Measurements from ENCODE around the gene SOCS2. TPM values are rescaled to one million over a fixed set of nuclear protein-coding genes. Genes with fewer than 3 reads are reported as not detected.
A peak's percentile ranks its signal among the peaks of the same experiment; 100 is the strongest.

The SOCS2 gene, protein sequence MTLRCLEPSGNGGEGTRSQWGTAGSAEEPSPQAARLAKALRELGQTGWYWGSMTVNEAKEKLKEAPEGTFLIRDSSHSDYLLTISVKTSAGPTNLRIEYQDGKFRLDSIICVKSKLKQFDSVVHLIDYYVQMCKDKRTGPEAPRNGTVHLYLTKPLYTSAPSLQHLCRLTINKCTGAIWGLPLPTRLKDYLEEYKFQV
- 10 to 100 TPM; 18.8 to 76.8 (median 42.0) TPM for total RNA-seq

DNA sequence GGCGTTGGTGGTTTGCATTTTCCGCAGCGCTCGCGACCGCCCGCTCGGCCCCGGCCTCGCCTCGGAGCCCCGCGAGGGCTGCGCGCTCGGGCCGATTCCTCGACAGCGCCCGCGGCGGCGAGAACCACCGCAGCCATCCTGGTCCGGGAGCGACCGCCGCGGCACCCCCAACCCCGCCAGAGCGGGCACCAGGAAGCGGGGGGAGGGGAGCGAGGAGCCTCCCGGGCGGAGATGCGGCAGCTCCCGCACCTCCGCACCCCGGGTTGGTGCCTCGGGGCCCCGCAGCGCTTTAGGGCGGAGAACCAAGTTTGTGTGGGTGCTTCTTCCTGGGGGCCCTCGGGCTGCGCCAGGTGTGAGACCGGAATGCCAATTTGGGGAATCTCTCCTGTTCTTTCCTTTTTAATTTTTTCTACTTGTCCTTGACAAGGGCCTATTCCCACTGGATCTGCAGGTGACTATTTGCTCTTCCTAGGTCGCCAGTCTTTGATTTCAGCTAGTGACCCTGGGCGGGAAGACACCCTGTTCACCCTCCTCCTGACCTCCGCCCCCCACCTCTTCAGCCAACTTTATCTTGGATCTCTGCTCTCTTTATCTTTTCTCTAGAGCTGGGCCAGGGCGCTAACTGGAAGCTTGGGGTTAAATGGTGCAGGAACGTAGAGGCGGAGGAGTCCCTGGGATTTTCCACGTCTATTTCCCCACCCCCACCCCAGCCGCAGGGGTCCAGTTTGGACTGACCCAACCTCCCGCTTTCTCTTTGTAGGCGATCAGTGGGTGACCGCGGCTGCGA is at the start of gene SOCS2:
SOCS2 (plus strand) TSS at position 751 of the 787 bp plus-strand sequence. CDS start 223 bp downstream, outside the sequence.
- peak within 1 kb of the TSS; percentile 63 to 86 (median 72) for H3K4me3 ChIP-seq
- no peaks in the 10 kb centered on the region for H3K36me3 ChIP-seq
- peak in 1 of 2 donors; percentile 24 for DNase-seq (ENCODE audit: low spot score in 2 of 2)
- TF ChIP-seq EP300 (IDR thresholded peaks at IDR 0.05) (no peak), POLR2A (IDR thresholded peaks at IDR 0.05) (no peak)
- TF ChIP-seq, protein P1, sequence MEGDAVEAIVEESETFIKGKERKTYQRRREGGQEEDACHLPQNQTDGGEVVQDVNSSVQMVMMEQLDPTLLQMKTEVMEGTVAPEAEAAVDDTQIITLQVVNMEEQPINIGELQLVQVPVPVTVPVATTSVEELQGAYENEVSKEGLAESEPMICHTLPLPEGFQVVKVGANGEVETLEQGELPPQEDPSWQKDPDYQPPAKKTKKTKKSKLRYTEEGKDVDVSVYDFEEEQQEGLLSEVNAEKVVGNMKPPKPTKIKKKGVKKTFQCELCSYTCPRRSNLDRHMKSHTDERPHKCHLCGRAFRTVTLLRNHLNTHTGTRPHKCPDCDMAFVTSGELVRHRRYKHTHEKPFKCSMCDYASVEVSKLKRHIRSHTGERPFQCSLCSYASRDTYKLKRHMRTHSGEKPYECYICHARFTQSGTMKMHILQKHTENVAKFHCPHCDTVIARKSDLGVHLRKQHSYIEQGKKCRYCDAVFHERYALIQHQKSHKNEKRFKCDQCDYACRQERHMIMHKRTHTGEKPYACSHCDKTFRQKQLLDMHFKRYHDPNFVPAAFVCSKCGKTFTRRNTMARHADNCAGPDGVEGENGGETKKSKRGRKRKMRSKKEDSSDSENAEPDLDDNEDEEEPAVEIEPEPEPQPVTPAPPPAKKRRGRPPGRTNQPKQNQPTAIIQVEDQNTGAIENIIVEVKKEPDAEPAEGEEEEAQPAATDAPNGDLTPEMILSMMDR (IDR thresholded peaks at IDR 0.05), result no peak
- peaks cover 0 to 40% (median 13%) of the 10 kb centered on the region in 4 donors for H3K4me1 ChIP-seq
- 1% methylated on average over 33 to 35 of the region's 59 CpGs for WGBS, 2 donors
- peaks cover 0 to 21% of the 10 kb centered on the region in 2 donors for H3K27me3 ChIP-seq
- H3K27ac ChIP-seq, result peak within 1 kb of the TSS; percentile 74 to 85 (median 80)
- H3K9me3 ChIP-seq, result no peaks in the 10 kb centered on the region

DNA sequence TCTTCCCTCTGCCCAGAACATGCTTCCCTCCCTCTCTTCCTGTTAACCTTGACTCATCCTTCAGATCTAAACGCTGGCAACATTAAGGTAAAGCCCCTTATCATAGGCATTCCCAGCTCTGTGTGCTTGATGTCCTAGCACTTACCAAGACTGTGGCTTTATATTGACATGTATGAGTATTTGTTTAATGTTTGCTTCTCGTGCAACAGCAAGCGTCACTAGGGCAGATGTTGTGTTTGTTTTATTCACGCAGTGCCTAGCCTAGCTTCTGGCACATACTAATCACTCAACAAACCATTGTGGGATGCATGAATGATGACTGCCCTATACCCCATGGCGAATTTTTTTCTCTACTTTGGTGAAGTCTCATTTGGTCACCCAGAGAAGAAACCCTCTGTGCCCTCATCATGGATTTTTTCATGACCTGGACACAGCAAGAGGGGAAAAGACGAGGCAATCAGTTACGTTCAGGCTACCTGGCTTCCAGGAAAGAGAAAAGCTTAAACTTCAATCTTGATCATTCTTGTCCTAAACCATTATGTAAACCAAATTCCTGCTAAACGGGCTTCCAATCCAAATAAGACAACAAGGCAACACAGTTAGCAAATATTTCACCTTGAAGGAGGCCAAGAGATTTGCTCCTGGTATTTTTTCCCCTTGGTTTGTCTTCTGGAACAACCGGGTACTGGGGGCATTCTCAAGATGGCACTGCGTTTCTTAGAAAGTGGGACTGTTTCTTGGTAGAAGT is 47.9 kb upstream of the SOCS2 start:
- no peak for TF ChIP-seq EP300 (IDR thresholded peaks at IDR 0.05)
- TF ChIP-seq, protein P1 (IDR thresholded peaks at IDR 0.05), result no peak
- TF ChIP-seq POLR2A (IDR thresholded peaks at IDR 0.05), result no peak
- WGBS, 2 donors, result 74% methylated on average over 10 of the region's 10 CpGs
- Histone ChIP-seq H3K27ac (no peak overlapping the region), H3K27me3 (no peaks in the 10 kb centered on the region), H3K4me3 (no peak overlapping the region), H3K4me1 (no peaks in the 10 kb centered on the region), H3K36me3 (no peaks in the 10 kb centered on the region), H3K9me3 (no peaks in the 10 kb centered on the region)
- DNase-seq (ENCODE audit: low spot score in 2 of 2), result no peak

DNA sequence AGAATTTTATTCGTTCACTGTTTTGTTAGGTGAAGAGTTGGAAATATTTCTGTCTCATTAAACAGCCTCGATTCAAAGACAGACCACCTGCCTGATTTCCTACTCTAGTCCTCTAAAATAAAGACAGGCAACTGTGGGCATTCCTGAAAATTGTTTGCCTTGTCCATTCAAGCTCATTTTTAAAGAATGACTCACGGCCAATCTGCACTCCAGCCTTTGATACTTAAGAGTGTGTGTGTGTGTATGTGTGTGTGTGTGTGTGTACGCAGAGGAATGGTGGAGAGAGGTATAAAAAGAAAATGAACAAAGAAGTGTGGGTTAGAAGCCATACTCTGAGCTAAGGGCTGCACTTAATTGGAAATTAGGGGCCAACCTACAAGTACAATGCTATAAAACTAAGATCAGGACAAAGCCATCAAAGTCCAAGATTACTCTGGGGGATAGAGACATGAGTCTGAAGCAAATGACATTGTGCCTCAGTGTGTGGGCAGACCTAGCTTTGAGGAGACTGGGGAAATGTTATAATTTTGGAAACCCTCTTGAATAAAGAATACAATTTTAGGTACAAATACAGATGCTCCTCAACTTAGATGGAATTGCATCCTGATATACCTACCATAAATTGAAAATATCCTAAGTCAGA is 45.6 kb upstream of the SOCS2 start:
- TF ChIP-seq EP300 (IDR thresholded peaks at IDR 0.05), result no peak
- TF ChIP-seq POLR2A (IDR thresholded peaks at IDR 0.05), result no peak
- TF ChIP-seq, protein P1 (IDR thresholded peaks at IDR 0.05), result no peak
- no peaks in the 10 kb centered on the region for H3K27me3 ChIP-seq
- H3K9me3 ChIP-seq, result no peaks in the 10 kb centered on the region
- WGBS, 2 donors, result 47 to 64% methylated on average over 4 of the region's 4 CpGs
- no peak overlapping the region for H3K4me3 ChIP-seq
- no peaks in the 10 kb centered on the region for H3K36me3 ChIP-seq
- no peaks in the 10 kb centered on the region for H3K4me1 ChIP-seq
- no peak overlapping the region for H3K27ac ChIP-seq
- DNase-seq (ENCODE audit: low spot score in 2 of 2), result no peak

DNA sequence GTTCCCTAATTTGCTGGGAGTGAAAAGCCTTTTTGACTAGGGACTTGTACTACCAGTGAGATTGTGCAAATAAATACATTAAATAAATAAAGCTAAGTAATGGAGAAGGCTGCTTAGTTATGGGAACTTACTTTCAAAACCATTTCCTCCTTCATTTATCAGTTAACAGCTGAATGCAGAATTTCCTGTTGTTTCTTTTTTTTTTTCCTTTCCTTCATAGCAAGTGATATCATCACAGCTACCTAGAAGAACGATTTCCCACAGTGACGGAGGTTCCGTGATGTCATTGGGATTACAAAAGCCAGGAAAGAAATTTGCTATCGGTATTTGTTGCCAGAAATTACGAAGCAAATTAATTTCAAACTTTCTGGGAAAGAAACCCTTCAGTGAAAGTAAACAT is 42.1 kb upstream of the SOCS2 start:
- Histone ChIP-seq H3K36me3 (no peaks in the 10 kb centered on the region), H3K27ac (no peak overlapping the region), H3K9me3 (no peaks in the 10 kb centered on the region), H3K4me3 (no peak overlapping the region), H3K4me1 (no peaks in the 10 kb centered on the region), H3K27me3 (no peaks in the 10 kb centered on the region)
- 53 to 59% methylated on average over 5 of the region's 5 CpGs for WGBS, 2 donors
- DNase-seq (ENCODE audit: low spot score in 2 of 2), result no peak
- no peak for TF ChIP-seq EP300 (IDR thresholded peaks at IDR 0.05)
- no peak for TF ChIP-seq POLR2A (IDR thresholded peaks at IDR 0.05)
- TF ChIP-seq, protein P1 (IDR thresholded peaks at IDR 0.05), result no peak
